ENCODE results near the gene ECM1.

Gene ECM1

DNA sequence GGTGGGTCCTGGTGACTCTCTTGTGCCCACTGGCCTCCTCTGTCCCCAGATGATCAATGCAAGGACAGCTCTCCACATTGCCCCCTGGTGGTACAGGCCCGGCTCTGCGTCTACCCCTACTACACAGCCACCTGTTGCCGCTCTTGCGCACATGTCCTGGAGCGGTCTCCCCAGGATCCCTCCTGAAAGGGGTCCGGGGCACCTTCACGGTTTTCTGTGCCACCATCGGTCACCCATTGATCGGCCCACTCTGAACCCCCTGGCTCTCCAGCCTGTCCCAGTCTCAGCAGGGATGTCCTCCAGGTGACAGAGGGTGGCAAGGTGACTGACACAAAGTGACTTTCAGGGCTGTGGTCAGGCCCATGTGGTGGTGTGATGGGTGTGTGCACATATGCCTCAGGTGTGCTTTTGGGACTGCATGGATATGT is 52.1 kb downstream of the ECM1 start:
- peak; percentile 58 for DNase-seq

DNA sequence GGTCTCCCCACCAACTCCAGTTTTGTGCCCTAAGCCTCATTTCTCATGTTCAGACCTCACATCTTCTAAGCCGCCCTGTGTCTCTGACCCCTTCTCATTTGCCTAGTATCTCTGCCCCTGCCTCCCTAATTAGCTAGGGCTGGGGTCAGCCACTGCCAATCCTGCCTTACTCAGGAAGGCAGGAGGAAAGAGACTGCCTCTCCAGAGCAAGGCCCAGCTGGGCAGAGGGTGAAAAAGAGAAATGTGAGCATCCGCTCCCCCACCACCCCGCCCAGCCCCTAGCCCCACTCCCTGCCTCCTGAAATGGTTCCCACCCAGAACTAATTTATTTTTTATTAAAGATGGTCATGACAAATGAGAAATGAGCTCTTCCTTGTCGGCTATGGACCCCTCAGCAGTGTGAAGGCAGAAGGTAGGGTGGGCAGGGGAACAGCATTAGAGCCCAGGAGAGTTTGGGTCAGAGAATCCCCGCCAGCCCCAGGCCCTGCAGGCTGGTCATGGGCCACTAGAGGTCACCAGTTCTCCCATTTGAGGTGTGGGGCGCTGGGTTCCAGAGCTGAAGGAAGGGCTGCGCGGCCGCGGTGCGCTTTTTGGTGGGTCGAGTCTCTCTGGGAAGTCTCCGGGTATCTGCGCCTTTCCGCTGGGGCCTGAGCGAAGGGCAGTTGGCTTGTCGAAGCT is 52.8 kb downstream of the ECM1 start:
- DNase-seq: peak; percentile 85

DNA sequence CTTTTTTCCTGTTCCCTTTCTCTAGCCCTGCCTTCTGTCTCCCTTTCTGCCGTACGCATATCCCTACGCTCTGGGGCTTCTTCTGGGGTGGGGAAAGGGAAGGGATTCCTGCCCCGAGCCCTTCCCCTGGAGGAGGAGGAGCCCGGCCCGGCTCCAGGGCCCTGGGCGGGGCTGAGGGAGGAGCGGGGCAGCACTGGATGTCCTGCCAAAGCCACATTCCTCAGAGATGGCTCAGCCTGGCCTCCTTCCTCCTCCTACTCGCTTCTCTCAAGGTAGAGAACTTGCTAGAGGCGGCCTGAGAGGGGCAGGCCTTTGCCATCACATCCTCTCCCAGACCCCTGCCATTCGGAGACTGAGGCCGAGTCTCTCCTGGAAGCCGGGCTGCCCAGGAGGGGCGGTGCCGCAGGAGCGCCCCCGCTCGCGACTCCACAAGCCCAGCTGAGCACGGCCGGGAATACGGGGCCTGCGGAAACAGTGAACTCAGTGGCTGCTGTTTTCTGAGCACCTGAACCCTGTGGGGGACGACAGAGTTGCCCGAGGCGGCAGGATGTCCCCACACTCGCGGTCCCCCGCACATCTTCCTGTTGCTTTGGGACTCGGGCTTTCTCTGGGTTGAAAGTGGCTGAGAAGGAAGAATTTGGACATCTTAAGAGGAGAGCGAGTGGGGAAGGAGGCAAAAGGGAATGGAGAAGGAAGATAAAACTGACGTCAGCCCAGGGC is 53.5 kb downstream of the ECM1 start:
- DNase-seq: peak; percentile 85

DNA sequence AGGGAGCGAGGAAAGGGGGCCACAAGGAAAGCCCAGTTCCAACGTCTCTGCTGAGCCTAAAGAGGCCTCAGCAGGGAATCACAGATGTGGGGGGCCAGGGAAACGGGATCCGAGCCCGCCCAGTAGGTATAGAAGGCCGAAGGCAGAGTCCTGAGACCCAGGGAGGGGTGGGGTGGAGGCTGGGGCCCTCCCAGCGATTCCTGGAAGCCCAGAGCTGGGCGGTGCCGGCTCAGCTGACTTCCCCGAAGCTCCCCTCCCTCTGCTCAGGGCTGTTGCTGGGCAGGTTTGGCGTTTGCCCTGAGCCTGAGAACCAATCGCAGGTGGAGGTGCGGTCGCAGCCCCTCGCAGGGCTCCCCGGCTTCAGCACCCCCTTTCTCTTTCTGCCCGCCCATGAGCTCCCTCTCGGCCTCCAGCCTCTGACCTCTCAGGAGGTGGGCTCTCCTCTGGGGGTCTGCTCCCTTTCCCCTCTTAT is 54.1 kb downstream of the ECM1 start:
- peak; percentile 70 for DNase-seq

DNA sequence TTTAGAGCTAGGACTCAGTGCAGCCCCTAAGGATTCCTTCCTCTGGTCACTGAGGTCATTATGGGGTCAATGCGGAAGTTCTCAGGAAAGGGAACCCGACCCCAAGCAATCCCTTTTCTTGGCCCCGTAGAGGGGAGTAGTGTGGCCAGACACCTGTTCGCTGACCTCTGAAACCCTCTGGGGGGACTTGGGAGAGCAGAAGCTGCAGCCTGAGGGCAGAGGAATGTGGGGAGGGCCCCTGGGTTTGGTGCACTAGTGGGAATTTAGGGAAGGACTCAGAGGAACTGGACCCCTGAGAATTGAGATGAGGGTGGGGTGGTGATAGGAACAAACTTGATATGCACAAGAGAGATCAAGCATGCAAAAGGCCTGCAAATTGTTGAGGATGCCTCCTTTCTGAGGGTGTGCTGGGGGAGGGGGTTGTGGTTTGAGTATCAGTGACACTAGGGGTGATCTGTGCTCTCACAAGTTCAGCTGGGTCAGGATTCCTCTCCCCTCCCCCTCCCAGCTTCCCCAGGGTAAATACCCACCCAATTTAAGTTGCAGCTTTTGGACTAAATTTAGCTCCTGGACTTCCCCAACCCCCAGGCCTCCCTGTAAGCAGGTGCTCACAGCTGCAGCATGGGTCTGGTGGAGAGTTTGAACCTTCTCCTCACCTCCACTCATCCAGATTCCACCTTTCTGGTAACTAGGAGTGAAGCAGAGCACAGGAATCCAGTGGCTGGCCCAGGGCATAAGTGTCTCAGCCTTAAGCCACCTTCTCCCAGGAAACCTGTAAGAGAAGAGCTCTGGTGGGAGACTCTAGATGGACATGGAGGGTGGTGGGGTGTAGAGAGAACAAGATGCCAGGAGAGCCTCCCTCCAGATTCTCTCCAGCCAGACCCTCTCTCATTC is 54.8 kb downstream of the ECM1 start:
- no peak for DNase-seq

Measured in midbrain (tissue), 1 donor.